HG03558 (cell line): ENCODE data around the gene SERINC1.

Experiments used
- ATAC-seq: cut with Tn5 transposase; IDR thresholded peaks from one replicate; pipeline ENCODE4 v1.9.1; 2021; ENCODE audit warnings: moderate number of reproducible peaks; ENCODE audit not compliant: unreplicated experiment; ENCODE audit errors: extremely low read depth

The SERINC1 gene

DNA sequence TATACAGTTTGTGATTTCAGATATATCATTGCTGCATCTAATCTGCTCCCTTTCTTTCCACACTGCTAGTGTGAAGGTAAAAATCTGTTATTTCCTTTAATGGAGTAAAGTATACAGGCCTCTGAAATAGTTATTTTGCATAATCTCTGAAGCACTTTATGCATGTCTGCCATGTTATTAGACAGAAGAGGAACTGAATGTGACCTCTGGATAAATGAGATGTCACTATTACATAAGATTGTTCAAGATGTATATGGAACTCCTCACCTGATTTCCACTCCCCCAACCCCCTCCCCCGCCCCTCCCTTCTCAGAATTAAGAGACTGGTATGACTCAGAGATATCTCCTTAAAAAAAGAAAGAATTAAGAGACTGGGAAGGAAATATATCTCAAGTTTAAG lies 26.3 kb downstream of the SERINC1 start:
- no peak for ATAC-seq

DNA sequence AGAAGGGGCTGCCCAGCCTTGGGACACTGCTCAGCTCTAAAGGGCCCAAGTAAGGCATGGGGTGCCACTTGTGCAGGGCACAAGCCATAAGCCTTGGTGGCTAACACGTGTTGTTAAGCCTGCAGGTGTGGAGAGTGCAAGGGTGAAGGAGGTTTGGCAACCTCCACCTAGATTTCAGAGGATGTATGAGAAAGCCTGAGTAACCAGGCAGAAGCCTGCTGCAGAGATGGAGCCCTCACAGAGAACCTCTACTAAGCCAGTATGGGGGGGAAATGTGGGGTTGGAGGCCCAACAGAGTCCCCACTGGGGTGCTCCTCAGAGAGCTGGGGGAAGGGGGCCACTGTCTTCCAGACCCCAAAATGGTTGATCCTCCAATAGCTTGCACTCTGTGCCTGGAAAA lies 32.6 kb downstream of the SERINC1 start:
- ATAC-seq = no peak

DNA sequence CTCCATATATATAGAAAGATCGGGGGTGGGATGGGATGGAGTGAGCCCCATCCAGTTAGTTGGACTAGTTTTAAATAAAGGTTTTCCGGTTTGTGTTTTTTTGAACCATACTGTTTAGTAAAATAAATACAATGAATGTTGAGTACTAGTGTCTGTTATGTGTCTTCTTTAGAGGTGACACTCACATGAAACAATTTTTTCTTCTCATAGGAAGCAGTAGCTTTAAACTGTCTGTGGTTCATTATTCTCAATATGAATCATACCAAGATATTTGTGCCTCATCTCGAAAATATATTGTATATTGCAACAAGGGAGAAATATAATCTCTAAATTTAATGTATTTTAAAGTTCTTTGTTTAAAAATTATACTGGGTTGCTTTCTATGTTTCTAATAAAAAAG lies 38.8 kb downstream of the SERINC1 start:
- no peak for ATAC-seq

DNA sequence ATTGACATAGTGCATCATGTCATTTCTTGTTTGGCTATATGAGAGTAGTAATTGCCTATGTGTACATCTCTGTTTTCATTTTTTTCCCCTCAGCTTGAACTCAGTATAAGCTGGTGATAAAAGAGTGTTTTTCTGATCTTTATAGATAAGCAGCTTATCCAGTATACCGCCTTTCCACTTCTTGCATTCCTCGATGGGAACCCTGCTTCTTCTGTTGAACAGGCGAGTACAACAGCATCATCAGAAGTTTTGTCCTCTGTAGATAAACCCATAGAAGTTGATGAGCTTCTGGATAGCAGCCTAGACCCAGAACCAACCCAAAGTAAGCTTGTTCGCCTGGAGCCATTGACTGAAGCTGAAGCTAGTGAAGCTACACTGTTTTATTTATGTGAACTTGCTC lies 39.8 kb downstream of the SERINC1 start:
- no peak for ATAC-seq

DNA sequence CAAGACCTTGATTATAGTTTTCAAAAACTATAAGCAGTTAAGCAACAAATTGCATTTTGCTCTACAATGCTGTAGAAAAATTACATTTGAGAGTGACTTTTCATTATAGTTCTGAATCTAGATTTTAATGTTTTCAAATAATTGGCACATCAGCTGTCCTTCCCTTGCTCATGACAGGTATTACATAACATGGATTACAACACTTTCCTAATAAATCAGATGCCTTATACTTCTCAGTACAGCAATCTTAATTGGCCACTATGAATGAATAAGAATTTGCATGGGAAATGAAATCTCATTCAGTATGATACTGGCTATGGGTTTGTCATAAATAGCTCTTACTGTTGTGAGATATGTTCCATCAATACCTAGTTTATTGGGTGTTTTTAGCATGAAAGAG lies 42.3 kb downstream of the SERINC1 start:
- ATAC-seq = no peak

DNA sequence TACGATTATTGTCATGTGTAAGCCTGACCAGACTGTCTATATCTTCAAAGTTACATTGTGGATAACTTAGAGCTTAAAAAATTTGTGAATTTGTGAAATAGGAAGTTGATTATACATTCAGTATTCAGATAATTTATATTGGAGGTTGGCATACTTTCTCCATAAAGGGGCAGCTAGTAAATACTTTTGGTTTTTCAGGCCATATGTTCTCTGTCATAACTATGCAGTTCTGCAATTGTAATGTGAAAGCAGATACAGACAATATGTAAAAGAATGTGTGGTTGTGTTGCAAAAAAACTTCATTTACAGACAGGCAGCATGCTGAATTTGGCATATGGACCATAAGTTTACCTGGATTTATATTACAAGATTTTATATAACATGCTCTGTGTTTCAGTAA lies 42.8 kb downstream of the SERINC1 start:
- no peak for ATAC-seq

DNA sequence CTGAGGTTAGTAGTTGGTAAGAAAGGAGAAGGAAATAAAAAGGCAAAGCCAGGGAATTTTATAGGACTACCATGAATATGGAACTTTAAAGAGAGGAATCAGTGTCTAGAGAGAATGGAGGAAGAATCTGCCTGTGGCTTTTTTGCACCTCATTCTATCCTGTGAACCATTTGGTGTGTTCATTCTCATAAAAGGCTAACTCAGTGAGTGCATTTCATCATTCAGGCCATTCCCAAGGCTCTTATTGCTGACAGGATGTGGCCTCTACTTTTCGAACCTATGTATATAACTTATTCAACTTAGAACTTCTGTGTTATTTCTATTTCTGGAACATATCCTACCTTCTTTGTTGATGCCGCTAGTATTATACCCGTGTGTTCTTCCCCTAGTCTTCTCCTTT lies 45.0 kb downstream of the SERINC1 start:
- ATAC-seq = no peak

DNA sequence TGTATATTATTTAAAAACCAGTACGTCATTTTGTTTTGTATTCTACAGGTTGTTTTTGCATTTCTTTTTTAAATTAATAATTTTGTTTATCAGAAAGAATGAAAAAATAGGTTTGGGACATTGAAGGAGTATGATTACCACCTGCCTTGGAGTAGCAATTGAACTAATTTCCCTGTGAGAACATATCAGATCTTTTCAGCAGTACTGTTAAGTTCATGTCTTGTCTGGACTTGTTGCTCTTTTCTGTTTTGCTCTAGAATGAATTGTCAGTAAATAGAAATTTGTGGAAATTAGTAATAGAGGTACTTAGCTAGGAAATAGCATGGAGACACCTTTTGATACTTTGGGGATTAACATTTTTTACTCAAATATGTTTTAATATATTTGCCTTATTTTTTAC lies 47.9 kb downstream of the SERINC1 start:
- no peak for ATAC-seq

DNA sequence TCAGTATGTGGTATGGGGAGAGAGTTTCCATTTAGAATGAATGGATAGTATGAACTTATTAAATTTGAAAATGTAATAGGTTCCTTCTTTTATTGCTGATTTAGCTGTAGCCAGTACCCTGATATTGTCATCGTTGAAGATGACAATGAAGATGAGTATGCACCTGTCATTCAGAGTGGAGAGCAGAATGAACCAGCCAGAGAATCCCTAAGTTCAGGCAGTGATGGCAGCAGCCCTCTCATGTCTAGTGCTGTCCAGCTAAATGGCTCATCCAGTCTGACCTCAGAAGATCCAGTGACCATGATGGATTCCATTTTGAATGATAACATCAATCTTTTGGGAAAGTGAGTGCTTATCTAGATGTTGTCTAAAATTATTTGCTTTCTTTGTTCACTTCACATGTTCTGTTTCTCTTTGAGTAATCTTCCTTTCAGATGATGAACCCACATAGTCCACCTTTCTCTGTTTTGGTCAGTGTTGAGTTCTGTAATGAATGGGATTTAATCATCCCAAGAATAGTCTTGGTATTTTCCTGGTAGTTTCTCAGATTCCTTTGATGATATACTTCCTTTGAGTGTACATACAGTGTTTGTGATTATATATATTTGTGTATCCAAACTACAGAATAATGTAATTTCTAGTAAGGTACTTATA lies 48.9 kb downstream of the SERINC1 start:
- peak; percentile 89 for ATAC-seq

DNA sequence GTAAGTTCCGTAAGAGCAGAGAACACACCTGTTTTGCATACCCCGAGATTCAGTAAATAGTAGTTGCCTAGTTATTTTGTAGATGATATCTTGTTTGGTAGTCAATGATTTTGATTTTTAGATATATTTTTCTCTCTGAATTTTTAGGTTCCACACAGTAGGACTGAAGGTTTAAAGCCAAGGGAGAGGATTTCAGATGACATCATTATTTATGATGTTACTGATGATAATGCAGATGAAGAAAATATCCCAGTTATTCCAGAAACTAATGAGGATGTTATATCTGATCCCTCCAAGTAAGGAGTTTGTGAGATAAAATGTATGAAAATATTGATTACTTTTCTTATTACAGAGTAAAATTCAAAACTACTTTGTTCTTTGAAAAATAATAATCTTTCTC lies 49.6 kb downstream of the SERINC1 start:
- ATAC-seq = no peak

DNA sequence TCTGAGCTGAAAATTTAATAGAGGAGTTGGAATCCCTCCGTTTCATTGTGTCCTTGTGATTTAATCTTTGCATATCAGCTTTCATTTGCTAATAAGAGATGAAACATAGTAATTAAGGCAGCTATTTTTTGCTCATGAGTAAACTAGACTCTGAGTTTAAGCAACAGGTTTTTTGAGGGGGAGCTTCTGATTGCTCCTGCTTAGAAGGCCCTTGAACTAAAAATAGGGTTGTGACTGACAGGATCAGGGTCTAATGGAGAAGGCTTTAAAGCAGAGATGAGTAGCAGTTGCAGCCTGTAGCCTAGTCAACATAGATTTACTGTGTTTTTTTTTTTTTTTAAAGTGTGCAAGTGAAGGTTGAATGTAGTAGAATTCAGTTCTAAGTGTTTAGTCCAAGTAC lies 54.8 kb downstream of the SERINC1 start:
- no peak for ATAC-seq

GRCh38 chr6:122412001-122412400 lies 59.6 kb downstream of the SERINC1 start:
- ATAC-seq = no peak

DNA sequence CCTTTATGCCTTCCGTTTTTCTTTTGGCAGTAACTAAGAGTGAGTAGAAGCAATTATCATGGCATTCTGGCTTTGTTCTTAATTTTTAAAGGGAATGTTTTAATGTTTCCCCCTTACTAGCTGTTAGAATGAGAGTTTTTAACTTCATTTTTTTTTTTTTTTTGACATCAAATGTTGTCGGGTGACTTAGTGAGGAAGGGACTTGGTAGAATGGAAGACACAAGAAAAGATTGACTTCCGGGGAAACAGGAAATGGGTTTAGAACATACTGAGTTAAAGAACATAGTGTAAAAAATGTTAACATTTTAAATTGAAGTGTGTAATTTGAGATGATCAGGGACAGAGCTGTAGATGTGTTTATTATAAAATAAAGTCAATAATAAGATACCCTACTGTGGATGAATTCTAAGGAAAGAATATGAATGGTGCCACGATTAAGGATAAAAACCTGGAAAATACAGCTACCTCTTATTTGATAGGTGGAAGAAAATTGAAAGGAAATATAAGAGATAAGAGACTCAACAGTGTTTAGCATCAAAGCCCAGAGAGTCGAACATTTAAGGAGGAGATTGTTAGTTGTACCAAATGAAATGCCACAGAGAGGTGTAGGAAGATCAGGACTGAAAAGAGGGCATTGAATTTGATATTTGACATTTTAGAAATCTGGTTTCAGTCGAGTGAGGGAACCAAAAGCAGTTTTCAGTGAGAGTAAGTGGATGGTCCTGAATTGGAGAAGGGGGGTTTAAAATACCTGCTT lies 62.7 kb downstream of the SERINC1 start:
- ATAC-seq = no peak

DNA sequence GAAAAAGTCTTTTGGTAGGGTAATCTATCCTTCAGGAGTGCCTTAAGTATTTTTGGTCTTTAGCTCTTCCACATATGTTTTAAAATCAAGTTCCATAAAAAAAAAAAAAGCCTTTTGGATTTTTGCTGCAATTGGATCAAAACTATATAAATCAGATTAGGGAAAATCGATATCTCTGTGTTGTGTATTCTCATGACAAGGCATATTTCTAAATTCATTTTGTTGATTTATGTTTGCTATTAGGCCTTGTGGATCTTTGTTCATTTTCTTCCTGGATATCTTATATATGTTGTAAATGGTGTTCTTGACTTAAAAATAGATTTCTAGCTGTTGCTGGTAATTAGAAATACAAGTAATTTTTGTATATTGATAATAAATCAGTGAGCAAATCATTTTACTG lies 63.4 kb downstream of the SERINC1 start:
- ATAC-seq = no peak

DNA sequence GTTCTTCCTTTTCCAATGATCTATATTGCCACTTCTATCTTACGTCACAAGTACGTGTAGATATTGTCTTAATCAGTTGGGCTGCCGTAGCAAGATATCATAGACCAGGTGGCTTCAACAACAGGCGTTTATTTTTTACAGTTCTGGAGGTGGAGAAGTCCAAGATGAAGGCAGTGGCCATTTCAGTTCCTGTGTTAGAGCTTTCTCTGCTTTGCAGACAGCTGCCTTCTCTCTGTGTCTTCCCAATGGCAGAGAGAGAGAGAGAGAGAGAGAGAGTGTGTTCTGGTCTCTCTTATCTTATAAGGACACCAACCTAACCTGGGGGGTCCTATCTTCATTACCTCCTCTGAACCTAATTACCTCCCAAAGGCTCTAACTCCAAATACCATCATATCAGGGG lies 63.9 kb downstream of the SERINC1 start:
- ATAC-seq = no peak

DNA sequence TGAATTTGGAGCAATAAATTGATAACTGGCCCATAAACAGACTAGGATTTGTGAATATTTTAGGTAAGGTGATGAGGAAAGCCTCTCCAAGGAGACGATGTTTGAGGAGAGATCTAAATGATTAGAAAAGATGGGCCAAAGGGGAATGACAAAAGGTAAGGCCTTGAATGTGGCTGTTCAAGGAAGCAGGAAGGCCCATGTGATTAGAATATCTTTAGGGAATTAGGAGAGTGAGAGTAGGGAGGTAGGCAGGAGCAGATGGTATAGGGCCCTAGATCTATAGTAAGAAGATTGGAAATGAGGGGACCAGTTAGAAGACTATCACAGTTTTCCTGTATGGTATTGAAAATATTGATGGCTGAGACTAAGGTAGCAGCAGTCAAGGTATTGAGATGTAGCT lies 65.4 kb downstream of the SERINC1 start:
- ATAC-seq = no peak

GRCh38 chr6:122405417-122405816 lies 66.2 kb downstream of the SERINC1 start:
- no peak for ATAC-seq

- no peak for ATAC-seq
Measured at GRCh38 chr6:122404444-122404843, 67.2 kb downstream of the SERINC1 start.

DNA sequence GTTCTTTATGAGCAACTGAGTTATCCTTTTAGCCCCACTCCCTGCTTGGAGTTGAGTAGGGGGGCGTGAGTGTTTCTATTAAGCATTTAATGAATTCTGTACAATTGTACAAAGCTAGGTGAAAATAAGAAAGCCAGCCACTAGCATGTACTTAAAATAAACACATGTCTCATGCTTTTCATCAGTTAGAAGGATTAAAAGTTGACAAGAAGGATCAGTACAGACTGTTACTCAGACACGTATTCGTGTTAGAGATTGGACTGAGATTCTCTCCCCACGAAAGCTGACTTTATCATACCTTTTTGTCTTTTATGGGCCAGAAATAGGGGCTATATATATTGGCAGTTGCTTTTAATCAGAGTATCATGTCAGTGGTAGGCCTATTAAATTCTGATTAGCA lies 70.5 kb downstream of the SERINC1 start:
- ATAC-seq = no peak

GRCh38 chr6:122400462-122401089 lies 71.0 kb downstream of the SERINC1 start:
- no peak for ATAC-seq

DNA sequence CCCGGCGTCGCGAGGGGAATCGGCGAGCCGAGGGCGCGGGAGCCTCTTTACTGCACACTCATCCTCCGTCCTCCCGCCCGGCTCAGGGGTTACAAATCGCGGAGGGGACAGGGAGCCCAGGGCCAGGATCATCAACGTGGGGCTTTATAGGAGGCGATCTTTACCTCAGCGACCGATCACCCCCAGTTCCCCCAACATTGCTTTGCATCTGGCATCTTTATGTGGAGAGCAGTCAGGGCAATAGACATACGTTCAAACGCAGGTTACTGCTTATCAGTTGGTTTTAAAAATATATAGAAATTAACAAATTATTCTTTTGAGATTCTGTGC lies 71.5 kb downstream of the SERINC1 start:
- ATAC-seq = peak; percentile 2
